ENCODE data around the gene OGN.

The OGN gene

GRCh38 chr9:92402826-92403745 is 1.3 kb downstream of the OGN start:
- no peak for DNase-seq

- no peak for DNase-seq
Measured at GRCh38 chr9:92402360-92402759, 2.0 kb downstream of the OGN start.

- DNase-seq = no peak
Measured at GRCh38 chr9:92397853-92398252, 6.5 kb downstream of the OGN start.

DNA sequence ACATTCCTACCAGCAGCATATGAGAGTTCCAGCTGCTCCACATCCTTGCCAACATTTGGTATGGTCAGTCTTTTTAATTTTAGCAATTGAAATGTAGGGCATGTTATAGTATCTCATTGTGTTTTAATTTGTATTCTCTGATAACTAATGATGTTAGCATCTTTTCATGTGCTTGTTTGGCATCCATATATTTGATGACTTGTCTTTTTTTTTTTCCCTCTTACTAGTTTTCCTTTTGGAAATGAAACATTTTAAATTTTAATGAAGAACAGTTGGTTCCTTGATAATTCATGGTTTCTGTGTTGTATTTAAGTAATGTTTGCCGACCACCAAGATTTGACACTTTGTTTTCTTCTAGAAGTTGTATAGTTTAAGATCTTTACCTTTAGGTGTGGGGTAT is 8.8 kb downstream of the OGN start:
- no peak for DNase-seq

DNA sequence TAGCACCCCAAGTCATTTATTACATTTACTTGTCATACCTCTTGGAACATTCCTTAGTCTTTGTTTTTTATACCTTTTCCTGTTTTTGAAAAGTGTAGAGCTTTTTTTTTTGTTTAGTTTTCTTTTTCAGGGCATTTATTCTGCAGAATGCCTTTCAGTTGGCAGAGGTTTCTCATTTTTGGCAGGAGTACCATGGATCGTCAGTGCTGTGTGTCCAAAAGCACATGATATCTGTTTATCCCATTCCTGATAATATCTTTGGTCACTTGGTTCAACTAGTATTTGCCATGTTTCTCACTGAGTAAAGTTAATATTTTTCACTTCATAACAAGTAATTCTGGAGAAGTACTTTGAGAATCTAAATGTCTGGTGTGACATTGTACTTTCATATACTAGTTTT is 10.7 kb downstream of the OGN start:
- DNase-seq = no peak

GRCh38 chr9:92392690-92393089 is 11.7 kb downstream of the OGN start:
- DNase-seq = no peak

DNA sequence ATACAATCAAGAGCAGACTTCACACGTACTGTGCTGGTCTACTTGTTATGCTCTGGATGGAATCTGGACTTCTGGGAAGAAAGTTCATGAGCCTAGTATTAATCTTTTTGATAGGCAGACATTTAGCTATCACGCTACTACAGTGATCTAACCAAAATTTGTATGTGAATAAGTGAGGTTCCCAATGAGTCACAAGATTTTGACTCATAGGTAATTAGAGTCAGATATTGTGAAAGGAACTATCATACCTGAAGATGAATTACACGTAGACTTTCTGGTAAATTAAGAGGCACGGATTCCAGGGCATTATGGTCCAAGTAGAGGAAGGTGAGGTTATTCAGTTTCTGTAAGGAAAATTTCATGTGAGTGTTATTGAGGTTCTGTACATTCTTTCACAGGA is 18.4 kb downstream of the OGN start:
- no peak for DNase-seq

GRCh38 chr9:92385477-92385876 is 18.9 kb downstream of the OGN start:
- no peak for DNase-seq

DNA sequence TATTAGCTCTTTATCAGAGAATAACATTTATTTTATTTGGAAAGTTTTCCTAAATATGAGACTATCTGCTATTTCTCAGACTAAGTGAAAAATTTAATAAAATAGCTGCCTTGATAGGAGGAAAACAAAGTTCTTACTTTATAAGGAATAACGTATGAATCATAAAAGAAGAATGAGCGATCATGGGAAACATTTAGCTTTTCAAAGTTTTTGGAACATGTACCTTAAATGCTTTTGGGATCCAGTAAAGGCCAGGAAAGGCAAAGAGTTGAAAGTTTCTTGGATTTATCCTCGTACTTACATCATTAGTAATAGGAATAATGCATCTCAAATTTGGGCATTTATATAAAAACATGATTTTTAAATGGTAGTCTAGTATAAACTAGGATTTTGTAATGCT is 19.4 kb downstream of the OGN start:
- no peak for DNase-seq

DNA sequence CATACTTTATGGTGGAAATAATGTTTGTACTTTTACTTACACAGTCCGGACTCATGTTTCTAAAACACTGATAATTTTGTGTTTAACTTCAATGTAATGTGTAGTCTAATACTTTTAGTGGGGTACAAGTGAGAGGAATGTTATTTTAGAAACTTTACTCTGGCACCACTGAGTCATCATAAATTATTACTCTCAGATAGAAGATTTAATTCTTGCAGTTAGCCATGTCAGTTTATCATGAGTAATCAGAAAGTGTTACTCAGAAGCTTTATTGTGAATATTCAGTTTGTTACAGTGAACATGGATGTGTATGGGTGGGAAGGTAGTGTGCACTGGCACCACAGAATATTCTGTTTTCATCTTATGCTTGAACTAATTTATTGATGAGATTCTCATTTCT is 20.0 kb downstream of the OGN start:
- DNase-seq = no peak

- DNase-seq = no peak
Measured at GRCh38 chr9:92381775-92382174, 22.6 kb downstream of the OGN start.

GRCh38 chr9:92380603-92381002 is 23.8 kb downstream of the OGN start:
- no peak for DNase-seq

DNA sequence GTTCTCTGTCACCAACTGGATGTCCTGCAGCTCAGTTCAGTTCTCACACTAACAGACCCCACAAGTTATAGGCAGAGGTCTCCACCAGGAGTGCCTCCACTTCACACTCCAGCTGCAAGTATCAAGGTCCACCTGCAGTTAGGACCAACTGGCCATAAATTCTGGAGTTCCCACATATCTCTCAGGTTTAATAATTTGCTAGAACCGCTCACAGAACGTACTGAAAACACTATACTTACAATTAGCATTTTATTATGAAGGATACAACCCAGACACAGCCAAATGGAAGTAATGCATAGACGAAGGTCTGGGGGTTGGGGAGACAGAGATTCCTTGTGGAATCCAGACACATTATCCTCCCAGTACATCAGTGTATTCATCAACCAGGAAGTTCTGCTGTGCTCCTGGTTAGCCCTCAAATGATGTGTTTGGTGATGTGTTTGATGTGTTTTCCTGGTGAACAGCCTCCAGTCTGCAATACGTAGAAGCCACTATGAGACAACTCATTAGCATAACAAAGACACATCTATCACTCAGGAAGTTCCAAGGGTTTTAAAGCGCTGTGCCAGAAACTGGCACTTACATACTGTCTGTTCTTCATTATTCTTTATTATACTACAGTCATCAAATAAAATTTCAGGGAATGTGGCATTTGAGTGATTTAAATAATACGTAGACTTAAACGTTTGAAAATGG is 25.4 kb downstream of the OGN start:
- peak; percentile 14 for DNase-seq

DNA sequence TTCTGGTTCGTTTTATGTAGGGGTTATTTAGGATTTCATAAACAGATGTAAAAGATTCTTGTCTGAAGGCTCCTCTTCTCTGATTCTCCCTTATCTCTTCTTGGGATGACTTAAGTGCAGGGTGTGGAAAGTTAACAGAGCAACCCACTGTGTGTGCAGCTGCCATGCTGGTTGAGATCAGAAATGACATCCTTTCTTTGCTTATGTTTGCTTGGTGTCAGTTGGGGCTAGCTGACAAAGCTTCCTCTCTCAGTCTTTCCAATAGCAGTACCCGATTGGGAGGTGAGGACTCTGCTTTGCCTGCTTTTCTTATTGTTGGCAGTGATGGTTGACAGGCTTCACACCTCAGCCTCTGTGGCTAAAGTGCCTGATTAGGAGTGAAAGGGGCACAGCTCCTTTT is 26.5 kb downstream of the OGN start:
- no peak for DNase-seq

GRCh38 chr9:92373167-92373566 is 31.2 kb downstream of the OGN start:
- DNase-seq = no peak

DNA sequence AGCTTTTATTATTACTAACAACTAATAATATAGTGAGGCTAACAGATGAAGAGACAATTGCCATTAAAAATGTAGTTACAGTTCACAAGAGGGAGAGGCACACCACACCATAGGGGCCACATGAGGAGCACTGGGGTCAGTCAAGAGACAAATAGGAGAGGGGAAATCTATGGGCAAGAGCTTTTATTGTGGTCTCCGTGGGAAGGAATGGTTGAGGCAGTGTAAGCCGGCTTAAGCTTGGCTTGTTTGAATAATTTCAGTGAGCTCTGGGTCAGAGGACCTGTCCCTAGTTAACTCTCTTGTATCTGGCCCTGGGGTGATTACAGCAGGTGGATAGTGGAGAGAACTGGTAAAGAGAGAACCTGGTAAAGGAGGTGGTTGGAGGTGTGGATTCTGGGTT is 35.3 kb downstream of the OGN start:
- DNase-seq = no peak

DNA sequence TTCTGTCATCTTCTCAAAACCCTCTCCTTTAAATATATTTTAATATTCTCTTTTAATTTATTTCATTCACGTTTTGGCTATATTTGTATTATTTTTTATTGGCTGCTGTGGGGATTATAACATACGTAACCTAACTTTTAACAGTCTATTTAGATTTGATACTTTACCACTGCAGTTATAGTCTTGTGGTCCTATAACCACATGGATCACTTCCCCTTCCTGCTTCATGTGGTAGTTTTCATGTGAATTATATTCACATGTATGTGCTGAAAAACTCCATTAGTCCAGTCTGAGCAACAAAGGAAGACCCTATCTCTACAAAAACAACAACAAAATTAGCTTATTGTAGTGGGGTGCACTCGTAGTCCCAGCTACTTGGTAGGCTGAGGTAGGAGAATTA is 44.3 kb downstream of the OGN start:
- DNase-seq = no peak

GRCh38 chr9:92359394-92359995 is 44.9 kb downstream of the OGN start:
- no peak for DNase-seq

DNA sequence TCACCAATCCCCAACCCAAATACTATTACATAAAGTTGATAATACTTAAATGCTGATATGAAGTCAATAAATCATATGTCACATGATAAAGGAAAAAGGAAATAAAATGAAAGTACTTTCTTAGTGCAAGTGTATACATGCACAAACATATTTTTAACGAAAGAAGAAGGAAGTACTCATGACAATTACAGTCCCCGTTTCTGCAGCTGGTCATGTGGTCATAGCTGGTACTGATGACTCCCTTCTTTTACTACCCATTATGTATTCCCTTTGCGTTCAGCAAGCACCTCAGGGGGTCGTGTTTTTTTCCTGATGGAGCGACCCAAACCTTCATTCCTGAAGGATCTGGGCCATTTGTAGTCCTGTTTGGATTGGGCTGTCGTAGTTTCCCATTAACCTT is 51.3 kb downstream of the OGN start:
- no peak for DNase-seq

- no peak for DNase-seq
Measured at GRCh38 chr9:92350740-92351133, 53.6 kb downstream of the OGN start.

DNA sequence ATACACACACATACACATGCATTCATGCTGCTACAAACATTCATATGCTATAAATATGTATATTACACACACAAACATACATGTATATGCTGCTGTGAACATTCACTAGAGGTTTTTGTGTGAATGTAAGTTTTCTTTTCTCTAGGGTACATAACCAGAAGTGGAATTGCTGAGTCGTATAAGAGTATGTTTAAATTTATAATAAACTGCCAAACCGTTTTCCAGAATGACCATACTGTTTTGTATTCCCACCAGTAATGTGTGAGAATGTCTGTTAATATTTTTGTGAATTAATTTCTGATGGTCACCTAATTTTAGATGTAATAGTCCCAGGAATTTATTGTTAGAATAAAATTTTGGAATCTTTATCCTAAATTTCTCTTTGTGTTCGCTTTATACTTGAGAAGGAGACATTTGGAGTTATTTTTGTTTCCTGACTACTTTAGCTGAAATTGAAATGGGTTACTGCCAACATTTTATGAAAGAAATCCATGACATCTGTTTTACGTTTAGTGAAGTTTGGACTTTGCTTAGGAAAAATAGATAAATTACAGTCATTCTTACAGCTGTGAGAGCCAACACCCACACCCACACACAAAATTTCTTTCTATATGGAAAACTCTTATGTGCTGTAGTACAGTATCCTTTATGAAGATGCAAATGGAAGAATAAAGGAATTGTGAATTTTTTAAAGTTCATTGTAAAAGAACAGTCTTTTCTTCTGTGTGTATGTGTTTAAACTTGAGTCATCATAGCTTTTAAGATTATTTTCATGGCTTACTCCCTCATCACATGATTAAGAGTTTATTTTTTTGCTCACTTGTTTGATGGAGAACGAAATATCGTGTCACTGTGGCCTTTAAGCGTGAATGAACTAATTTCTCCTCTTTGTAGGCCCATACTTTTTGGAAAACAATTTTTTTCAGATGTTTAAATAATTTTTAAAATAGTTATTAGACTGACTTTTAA is 54.3 kb downstream of the OGN start:
- no peak for DNase-seq

GRCh38 chr9:92345582-92345981 is 58.8 kb downstream of the OGN start:
- no peak for DNase-seq

All from CD4-positive, alpha-beta T cell treated with Interleukin-17A for 1 hour (primary cell).